Aorta (tissue), 5 donors: Measurements from ENCODE around the gene AEN. TPM values are rescaled to one million over a fixed set of nuclear protein-coding genes. Genes with fewer than 3 reads are reported as not detected.

Experiments
- ATAC-seq: fragments of 200-7000 bp; cut with Tn5 transposase; one replicate; pipeline ENCODE4 v1.9.1; 2022; ENCODE audit warnings: moderate library complexity; ENCODE audit not compliant: low FRiP score
- DNase-seq, 2 donors: peaks; one replicate each; pipeline ENCODE4 v3.0.0-alpha.2; 2020
- H3K27ac ChIP-seq, 2 donors: one replicate each; pipeline ENCODE4 v1.5.1; 2013; ENCODE audit warnings: low read length in 2 of 2, mild to moderate bottlenecking in 2 of 2, moderate library complexity in 2 of 2, control low read depth in 1 of 2, inconsistent platforms in 1 of 2, low read depth in 1 of 2
- H3K27me3 ChIP-seq, 2 donors: one replicate each; pipeline ENCODE4 v1.6.1; 2013; ENCODE audit warnings: control low read depth in 1 of 2, low read length in 1 of 2, mild to moderate bottlenecking in 1 of 2, moderate library complexity in 1 of 2; ENCODE audit not compliant: insufficient read depth in 2 of 2, control insufficient read depth in 1 of 2
- H3K36me3 ChIP-seq, 2 donors: one replicate each; pipeline ENCODE4 v1.6.1; 2013; ENCODE audit warnings: control low read depth in 1 of 2, low read length in 1 of 2, mild to moderate bottlenecking in 1 of 2; ENCODE audit not compliant: insufficient read depth in 2 of 2, control insufficient read depth in 1 of 2
- H3K4me1 ChIP-seq, 2 donors: one replicate each; pipeline ENCODE4 v1.6.1; 2013; ENCODE audit warnings: low read length in 2 of 2, control low read depth in 1 of 2, mild to moderate bottlenecking in 1 of 2, moderate library complexity in 1 of 2; ENCODE audit not compliant: insufficient read depth in 2 of 2, control insufficient read depth in 1 of 2
- H3K4me3 ChIP-seq, 2 donors: one replicate each; pipeline ENCODE4 v1.5.1; 2013; ENCODE audit warnings: low read length in 2 of 2, control low read depth in 1 of 2, mild to moderate bottlenecking in 1 of 2
- H3K9me3 ChIP-seq: one replicate; pipeline ENCODE4 v1.6.1; 2013; ENCODE audit warnings: mild to moderate bottlenecking, low read length; ENCODE audit not compliant: control insufficient read depth
- WGBS, 2 donors: extraction: QIAGEN DNeasy Blood & Tissue Kit; methylation state at CpG; one replicate each; pipeline ENCODE4 v1.1.7; 2013; 5-methylcytosine and 5-hydroxymethylcytosine counted together
- intact Hi-C, 2 donors: fragments of 100-400 bp; cut with DNase I; formaldehyde crosslinking; loops; one replicate each; pipeline versions ENCODE4 v1.14.2 to v1.15.0; 2022
- polyA plus RNA-seq, 2 donors: library from polyadenylated mRNA; stranded (reverse); fragments of 200-250 nt; gene quantifications; one replicate each; pipeline ENCODE4 v1.2.3, GENCODE V29; 2013
- total RNA-seq, 2 donors: library from RNA; stranded (reverse); fragmentation: NEBNext Ultra II Directional; extraction: Animal tissue kit (Norgen Biotek cat#: 25700); gene quantifications; one replicate each; pipeline ENCODE4 v1.2.1, GENCODE V29; 2021
- donor health status: healthy with polysubstance abuse.
- donor health status: Bipolar disorder and iron deficiency.
- donor health status: DM: no; HTN: no; CAD: no.
- donor health status: DM: no; HTN: no; CAD: no.
- donor health status: DM: yes; HTN: yes; CAD: no.

The AEN gene
- total and polyA plus RNA-seq, 4 donors, result 7.1 to 22.3 (median 10.3) TPM

DNA sequence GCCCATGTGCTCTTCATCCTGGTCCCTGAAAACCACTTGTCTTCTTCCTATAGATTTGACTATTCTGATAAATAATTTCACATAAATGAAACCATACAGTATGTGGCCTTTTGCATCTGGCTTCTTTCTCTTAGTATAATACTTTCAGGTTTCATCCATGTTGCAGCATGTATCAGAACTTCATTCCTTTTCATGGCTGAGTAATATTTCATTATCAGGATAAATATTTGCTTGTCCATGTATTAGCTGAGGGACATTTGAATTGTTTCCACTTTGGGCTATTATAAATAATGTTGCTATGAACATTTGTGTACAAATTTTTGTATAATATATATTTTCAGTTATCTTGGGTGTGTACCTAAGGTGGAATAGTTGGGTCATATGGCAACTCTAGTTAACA, 29.8 kb upstream of the AEN start:
- Histone ChIP-seq H3K4me1 (no peaks in the 10 kb centered on the region), H3K27ac (no peak overlapping the region), H3K27me3 (no peaks in the 10 kb centered on the region), H3K36me3 (no peaks in the 10 kb centered on the region), H3K4me3 (no peak overlapping the region), H3K9me3 (no peaks in the 10 kb centered on the region)
- ATAC-seq, result no peak
- intact Hi-C loops, result no loop called here
- no peak for DNase-seq

DNA sequence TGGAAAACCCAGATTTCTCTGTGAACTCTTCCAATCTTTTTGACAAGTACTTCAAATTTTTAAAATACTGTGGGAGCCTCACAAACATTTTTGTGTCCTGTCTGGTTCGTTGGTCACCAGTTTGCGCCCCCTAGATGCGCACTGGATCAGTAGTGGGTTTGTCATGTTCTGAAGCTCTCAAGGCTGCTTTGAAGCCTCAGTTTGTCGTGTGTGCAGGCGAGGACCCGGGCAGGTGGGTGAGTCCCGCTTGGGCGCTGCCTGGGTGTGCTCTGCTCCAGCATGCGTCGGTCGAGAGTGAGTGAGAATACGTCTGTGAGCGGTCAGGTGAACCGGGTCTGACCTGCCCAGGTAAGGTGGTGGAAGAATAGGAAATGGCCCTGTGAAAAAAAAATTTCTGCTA, 17.3 kb upstream of the AEN start:
- DNase-seq (no peak), ATAC-seq (no peak)
- H3K36me3 ChIP-seq, result no peaks in the 10 kb centered on the region
- H3K4me1 ChIP-seq, result no peaks in the 10 kb centered on the region
- no peaks in the 10 kb centered on the region for H3K27me3 ChIP-seq
- no peak overlapping the region for H3K4me3 ChIP-seq
- 5 to 8% methylated on average over 14 of the region's 14 CpGs for WGBS, 2 donors
- H3K9me3 ChIP-seq, result no peaks in the 10 kb centered on the region
- H3K27ac ChIP-seq, result no peak overlapping the region
- intact Hi-C loops, result no loop called here

DNA sequence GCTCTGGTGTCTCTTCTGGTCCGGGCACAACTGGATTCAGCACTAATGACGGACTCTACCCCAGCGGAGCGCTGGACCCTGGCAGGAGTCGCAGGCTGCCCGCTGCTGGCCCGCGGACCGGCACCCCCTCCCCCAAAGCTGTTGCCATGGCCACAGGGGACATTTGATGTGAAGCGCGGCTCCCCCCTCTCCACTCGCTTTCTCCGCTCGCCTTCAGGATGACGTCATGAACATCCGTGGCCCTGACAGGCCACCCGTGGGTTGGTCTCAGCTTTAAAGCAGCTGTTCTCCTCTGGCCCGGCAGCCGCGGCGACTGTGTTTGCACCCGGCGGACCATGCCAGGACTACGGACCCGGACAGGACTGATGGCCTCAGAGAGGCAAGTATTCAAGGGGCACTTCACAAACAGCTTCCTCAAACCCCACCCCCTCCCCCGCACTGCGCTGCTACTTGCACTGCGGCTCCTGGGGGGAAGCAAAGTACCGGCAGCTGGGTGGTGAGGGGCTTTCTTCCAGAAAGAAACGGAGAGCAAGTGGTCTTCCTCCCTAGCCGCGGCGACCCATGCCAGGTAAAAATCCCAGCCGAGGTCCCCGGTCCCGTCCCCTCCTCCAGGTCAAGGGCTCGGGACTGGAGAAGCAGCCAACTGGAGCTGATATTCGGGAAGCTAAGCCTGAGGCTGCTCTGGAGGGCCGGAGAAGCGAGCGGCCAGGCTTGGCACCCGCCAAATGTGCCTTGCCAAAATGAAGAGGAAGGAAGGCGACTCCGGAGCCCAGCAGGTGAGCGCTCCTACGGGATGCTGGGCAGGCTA, 16.6 kb upstream of the AEN start:
- 2% methylated on average over 46 of the region's 46 CpGs for WGBS, 2 donors
- no peaks in the 10 kb centered on the region for H3K36me3 ChIP-seq
- no peaks in the 10 kb centered on the region for H3K9me3 ChIP-seq
- DNase-seq, result no peak
- intact Hi-C loops, result no loop called here
- peak; percentile 16 for ATAC-seq
- no peak overlapping the region for H3K27ac ChIP-seq
- no peaks in the 10 kb centered on the region for H3K27me3 ChIP-seq
- no peaks in the 10 kb centered on the region for H3K4me1 ChIP-seq
- H3K4me3 ChIP-seq, result no peak overlapping the region

GRCh38 chr15:88605189-88606069, 15.7 kb upstream of the AEN start:
- no peaks in the 10 kb centered on the region for H3K36me3 ChIP-seq
- no peak overlapping the region for H3K4me3 ChIP-seq
- no peak overlapping the region for H3K27ac ChIP-seq
- no peaks in the 10 kb centered on the region for H3K9me3 ChIP-seq
- no peaks in the 10 kb centered on the region for H3K4me1 ChIP-seq
- 2 to 3% methylated on average over 53 to 58 of the region's 58 CpGs for WGBS, 2 donors
- intact Hi-C loops, result no loop called here
- no peaks in the 10 kb centered on the region for H3K27me3 ChIP-seq
- peak; percentile 63 to 89 for DNase-seq
- ATAC-seq, result peak; percentile 78

- DNase-seq, result no peak
- H3K27ac ChIP-seq, result no peak overlapping the region
- H3K4me1 ChIP-seq, result no peaks in the 10 kb centered on the region
- H3K9me3 ChIP-seq, result no peaks in the 10 kb centered on the region
- H3K36me3 ChIP-seq, result no peaks in the 10 kb centered on the region
- no peaks in the 10 kb centered on the region for H3K27me3 ChIP-seq
- H3K4me3 ChIP-seq, result no peak overlapping the region
- intact Hi-C loops, result no loop called here
- 9 to 13% methylated on average over 26 of the region's 26 CpGs for WGBS, 2 donors
- no peak for ATAC-seq
Observed at GRCh38 chr15:88606070-88606794, 14.9 kb upstream of the AEN start.

- WGBS, 2 donors, result 81 to 82% methylated on average over 1 of the region's 1 CpG
- DNase-seq, result no peak
- no peaks in the 10 kb centered on the region for H3K36me3 ChIP-seq
- intact Hi-C loops, result no loop called here
- no peak overlapping the region for H3K4me3 ChIP-seq
- ATAC-seq, result no peak
- H3K27ac ChIP-seq, result no peak overlapping the region
- no peaks in the 10 kb centered on the region for H3K9me3 ChIP-seq
- no peaks in the 10 kb centered on the region for H3K4me1 ChIP-seq
- H3K27me3 ChIP-seq, result no peaks in the 10 kb centered on the region
Observed at GRCh38 chr15:88607951-88608350, 13.2 kb upstream of the AEN start.

DNA sequence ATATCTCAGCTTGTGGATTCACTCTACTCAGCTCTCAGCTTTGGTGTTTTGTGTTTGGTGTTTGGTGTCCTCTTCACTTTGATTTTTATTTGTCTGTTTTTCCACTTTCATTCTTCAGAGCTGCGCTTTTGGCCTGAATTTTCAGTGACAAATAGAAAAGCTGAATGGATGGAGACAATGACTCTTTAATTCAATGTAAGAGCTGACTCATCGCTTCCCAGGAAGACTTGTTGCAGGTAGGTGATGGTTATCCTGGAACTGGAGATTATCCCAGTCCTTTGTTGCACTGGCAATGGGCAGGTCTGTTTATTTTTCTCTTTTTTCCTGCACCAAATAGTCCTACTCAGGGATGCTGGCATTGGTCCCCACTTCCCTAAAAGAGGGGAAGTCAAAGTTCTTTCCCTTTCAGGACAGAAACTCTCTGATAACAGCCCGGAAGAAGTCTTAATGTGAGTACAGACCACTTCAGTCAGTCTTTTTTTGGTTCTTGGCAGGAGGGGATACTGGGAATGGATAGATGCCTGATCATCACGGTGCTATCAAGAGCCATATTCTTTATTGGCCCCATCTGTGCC, 12.4 kb upstream of the AEN start:
- Histone ChIP-seq H3K4me3 (no peak overlapping the region), H3K27ac (no peak overlapping the region), H3K4me1 (no peaks in the 10 kb centered on the region), H3K27me3 (no peaks in the 10 kb centered on the region), H3K9me3 (no peaks in the 10 kb centered on the region), H3K36me3 (no peaks in the 10 kb centered on the region)
- DNase-seq, result no peak
- no peak for ATAC-seq
- WGBS, 2 donors, result 86 to 90% methylated on average over 4 of the region's 4 CpGs
- intact Hi-C loops, result no loop called here

- intact Hi-C loops, result no loop called here
- Histone ChIP-seq H3K27me3 (no peaks in the 10 kb centered on the region), H3K27ac (no peak overlapping the region), H3K4me3 (no peak overlapping the region), H3K36me3 (no peaks in the 10 kb centered on the region), H3K4me1 (no peaks in the 10 kb centered on the region), H3K9me3 (no peaks in the 10 kb centered on the region)
- no peak for DNase-seq
- no peak for ATAC-seq
- WGBS, 2 donors, result 60 to 68% methylated on average over 4 of the region's 4 CpGs
Observed at GRCh38 chr15:88609344-88610090, 11.6 kb upstream of the AEN start.
